AG10803 (cell line): ENCODE measurements around the gene GAB1.

Experiments
- DNase-seq: peaks from one replicate; pipeline ENCODE4 v3.0.0; 2010; ENCODE audit warnings: low read depth
- H3K4me3 ChIP-seq: 2 replicates; pipeline ENCODE4 v1.5.1; 2011; ENCODE audit warnings: mild to moderate bottlenecking, low read length, control low read depth
- CTCF ChIP-seq: conservative IDR thresholded peaks from 2 replicates; pipeline ENCODE4 v1.5.1; 2011; ENCODE audit warnings: mild to moderate bottlenecking, low read length, control low read depth, inconsistent platforms

GAB1 gene

GRCh38 chr4:143412420-143412758 is 75.7 kb downstream of the GAB1 start:
- H3K4me3 ChIP-seq: no peak overlapping the region
- DNase-seq: no peak
- TF ChIP-seq CTCF: no peak

GRCh38 chr4:143417679-143418403 is 81.2 kb downstream of the GAB1 start:
- DNase-seq: no peak
- TF ChIP-seq CTCF: no peak
- H3K4me3 ChIP-seq: no peak overlapping the region

- TF ChIP-seq CTCF: no peak
- no peak for DNase-seq
- no peak overlapping the region for H3K4me3 ChIP-seq
These were observed 83.6 kb downstream of the GAB1 start for GRCh38 chr4:143420227-143420626.

- no peak for DNase-seq
- no peak for TF ChIP-seq CTCF
These were observed 84.9 kb downstream of the GAB1 start for GRCh38 chr4:143421609-143422008.

GRCh38 chr4:143424276-143424675 is 87.6 kb downstream of the GAB1 start:
- no peak for TF ChIP-seq CTCF
- no peak overlapping the region for H3K4me3 ChIP-seq
- DNase-seq: no peak

More at GRCh38 chr4:143421609-143422008, 84.9 kb downstream of the GAB1 start:
- H3K4me3 ChIP-seq: no peak overlapping the region

GRCh38 chr4:143431526-143432257 is 95.0 kb downstream of the GAB1 start:
- no peak for DNase-seq
- TF ChIP-seq CTCF: no peak
- H3K4me3 ChIP-seq: no peak overlapping the region

- TF ChIP-seq CTCF: no peak
- no peak overlapping the region for H3K4me3 ChIP-seq
- no peak for DNase-seq
These were observed 95.5 kb downstream of the GAB1 start for GRCh38 chr4:143432258-143432591.
